Upper lobe of right lung (tissue), 1 donor: ENCODE data around the gene GRM1. TPM values are rescaled to one million over a fixed set of nuclear protein-coding genes. Genes with fewer than 3 reads are reported as not detected.
A peak's percentile ranks its signal among the peaks of the same experiment; 100 is the strongest.

Experiments
- ATAC-seq: fragments of 200-7000 bp; cut with Tn5 transposase; one replicate; pipeline ENCODE4 v1.9.1; 2020; ENCODE audit warnings: mild to moderate bottlenecking, moderate library complexity
- DNase-seq: peaks from one replicate; pipeline ENCODE4 v3.0.0-alpha.2; 2020
- H3K27ac ChIP-seq: fragments of 200-600 bp; one replicate; pipeline ENCODE4 v1.8.0; 2022
- H3K27me3 ChIP-seq: fragments of 200-600 bp; one replicate; pipeline ENCODE4 v1.8.0; 2022; ENCODE audit warnings: mild to moderate bottlenecking
- H3K36me3 ChIP-seq: fragments of 200-600 bp; one replicate; pipeline ENCODE4 v1.8.0; 2022
- H3K4me1 ChIP-seq: fragments of 200-600 bp; one replicate; pipeline ENCODE4 v1.8.0; 2022
- H3K4me3 ChIP-seq: fragments of 200-600 bp; one replicate; pipeline ENCODE4 v1.8.0; 2022; ENCODE audit warnings: mild to moderate bottlenecking
- H3K9me3 ChIP-seq: fragments of 200-600 bp; one replicate; pipeline ENCODE4 v1.8.0; 2022
- intact Hi-C: fragments of 100-400 bp; cut with DNase I; formaldehyde crosslinking; loops from one replicate; pipeline ENCODE4 v1.11.0; 2022
- total RNA-seq: library from RNA; stranded (reverse); fragmentation: NEBNext Ultra II Directional; extraction: Animal tissue kit (Norgen Biotek cat#: 25700); gene quantifications from one replicate; pipeline ENCODE4 v1.2.1, GENCODE V29; 2021
- TF ChIP-seq, protein P1 (sequence below): fragments of 200-600 bp; IDR thresholded peaks from one replicate; pipeline ENCODE4 v1.8.0; 2022; ENCODE audit warnings: antibody characterized with exemption
- donor health status: DM: no; HTN: yes; CAD: no; lungs with severe emphysema.

GRM1 gene
- total RNA-seq, 1 donor from 2014 or later = 0.09 TPM

DNA sequence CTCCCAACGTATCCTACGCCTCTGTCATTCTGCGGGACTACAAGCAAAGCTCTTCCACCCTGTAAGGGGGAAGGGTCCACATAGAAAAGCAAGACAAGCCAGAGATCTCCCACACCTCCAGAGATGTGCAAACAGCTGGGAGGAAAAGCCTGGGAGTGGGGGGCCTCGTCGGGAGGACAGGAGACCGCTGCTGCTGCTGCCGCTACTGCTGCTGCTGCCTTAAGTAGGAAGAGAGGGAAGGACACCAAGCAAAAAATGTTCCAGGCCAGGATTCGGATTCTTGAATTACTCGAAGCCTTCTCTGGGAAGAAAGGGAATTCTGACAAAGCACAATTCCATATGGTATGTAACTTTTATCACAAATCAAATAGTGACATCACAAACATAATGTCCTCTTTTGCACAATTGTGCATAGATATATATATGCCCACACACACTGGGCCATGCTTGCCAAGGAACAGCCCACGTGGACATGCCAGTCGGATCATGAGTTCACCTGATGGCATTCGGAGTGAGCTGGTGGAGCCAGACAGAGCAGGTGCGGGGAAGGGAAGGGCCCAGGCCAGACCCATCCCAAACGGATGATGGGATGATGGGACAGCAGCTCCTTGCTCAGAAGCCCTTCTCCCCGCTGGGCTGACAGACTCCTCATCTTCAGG lies 406.0 kb downstream of the GRM1 start:
- intact Hi-C loops = no loop called here
- ATAC-seq = no peak
- DNase-seq = no peak
- Histone ChIP-seq H3K9me3 (no peaks in the 10 kb centered on the region), H3K4me1 (peaks cover 6% of the 10 kb centered on the region), H3K27ac (no peak overlapping the region), H3K27me3 (peaks cover 7% of the 10 kb centered on the region), H3K4me3 (peak overlapping the region; percentile 41), H3K36me3 (no peaks in the 10 kb centered on the region)
- TF ChIP-seq, protein P1, sequence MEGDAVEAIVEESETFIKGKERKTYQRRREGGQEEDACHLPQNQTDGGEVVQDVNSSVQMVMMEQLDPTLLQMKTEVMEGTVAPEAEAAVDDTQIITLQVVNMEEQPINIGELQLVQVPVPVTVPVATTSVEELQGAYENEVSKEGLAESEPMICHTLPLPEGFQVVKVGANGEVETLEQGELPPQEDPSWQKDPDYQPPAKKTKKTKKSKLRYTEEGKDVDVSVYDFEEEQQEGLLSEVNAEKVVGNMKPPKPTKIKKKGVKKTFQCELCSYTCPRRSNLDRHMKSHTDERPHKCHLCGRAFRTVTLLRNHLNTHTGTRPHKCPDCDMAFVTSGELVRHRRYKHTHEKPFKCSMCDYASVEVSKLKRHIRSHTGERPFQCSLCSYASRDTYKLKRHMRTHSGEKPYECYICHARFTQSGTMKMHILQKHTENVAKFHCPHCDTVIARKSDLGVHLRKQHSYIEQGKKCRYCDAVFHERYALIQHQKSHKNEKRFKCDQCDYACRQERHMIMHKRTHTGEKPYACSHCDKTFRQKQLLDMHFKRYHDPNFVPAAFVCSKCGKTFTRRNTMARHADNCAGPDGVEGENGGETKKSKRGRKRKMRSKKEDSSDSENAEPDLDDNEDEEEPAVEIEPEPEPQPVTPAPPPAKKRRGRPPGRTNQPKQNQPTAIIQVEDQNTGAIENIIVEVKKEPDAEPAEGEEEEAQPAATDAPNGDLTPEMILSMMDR = no peak

DNA sequence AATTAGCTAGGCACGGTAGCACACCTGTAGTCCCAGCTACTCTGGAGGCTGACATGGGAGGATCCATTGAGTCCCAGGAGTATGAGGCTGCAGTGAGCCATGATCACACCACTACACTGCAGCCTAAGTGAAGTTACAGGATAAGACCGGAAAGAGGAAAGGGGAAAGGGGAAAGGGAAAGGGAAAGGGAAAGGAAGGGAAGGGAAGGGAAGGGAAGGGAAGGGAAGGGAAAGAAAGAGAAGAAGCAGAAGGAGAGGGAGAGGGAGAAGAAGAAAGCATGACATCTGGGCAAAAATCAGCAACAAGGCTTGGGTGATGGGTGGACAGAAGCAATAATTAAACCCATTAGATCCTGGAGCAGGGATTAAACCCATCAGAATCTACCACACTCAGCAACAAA lies 413.0 kb downstream of the GRM1 start:
- ATAC-seq = no peak

DNA sequence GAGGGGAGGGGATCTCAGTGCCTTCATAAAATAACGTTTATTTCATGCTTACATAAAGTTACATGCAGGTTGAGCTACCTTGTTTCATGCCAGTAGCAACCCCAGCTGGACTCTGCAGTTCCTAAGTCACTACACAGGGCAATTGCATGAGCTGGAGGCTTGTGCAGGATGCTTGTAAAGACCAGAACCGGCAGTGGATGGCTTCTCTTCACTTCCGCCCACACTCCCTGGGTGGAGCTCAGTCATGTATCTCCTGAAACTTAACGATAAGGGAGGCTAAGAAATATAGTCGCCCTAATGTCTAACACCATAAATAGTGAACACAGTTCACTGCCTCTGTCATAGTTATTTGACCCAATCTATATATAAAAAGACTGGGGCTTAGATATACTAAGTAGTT lies 415.3 kb downstream of the GRM1 start:
- no peaks in the 10 kb centered on the region for H3K4me1 ChIP-seq
- DNase-seq (no peak), ATAC-seq (no peak)
- H3K9me3 ChIP-seq = no peaks in the 10 kb centered on the region
- no peaks in the 10 kb centered on the region for H3K36me3 ChIP-seq
- no peak overlapping the region for H3K27ac ChIP-seq
- intact Hi-C loops = no loop called here
- H3K4me3 ChIP-seq = no peak overlapping the region
- TF ChIP-seq, protein P1 = no peak
- no peaks in the 10 kb centered on the region for H3K27me3 ChIP-seq

More for the DNA sequence above, 413.0 kb downstream of the GRM1 start:
- intact Hi-C loops = no loop called here
- Histone ChIP-seq H3K27me3 (no peaks in the 10 kb centered on the region), H3K9me3 (no peaks in the 10 kb centered on the region), H3K4me1 (no peaks in the 10 kb centered on the region), H3K36me3 (no peaks in the 10 kb centered on the region), H3K27ac (no peak overlapping the region), H3K4me3 (no peak overlapping the region)
- no peak for DNase-seq
- TF ChIP-seq, protein P1 = no peak

DNA sequence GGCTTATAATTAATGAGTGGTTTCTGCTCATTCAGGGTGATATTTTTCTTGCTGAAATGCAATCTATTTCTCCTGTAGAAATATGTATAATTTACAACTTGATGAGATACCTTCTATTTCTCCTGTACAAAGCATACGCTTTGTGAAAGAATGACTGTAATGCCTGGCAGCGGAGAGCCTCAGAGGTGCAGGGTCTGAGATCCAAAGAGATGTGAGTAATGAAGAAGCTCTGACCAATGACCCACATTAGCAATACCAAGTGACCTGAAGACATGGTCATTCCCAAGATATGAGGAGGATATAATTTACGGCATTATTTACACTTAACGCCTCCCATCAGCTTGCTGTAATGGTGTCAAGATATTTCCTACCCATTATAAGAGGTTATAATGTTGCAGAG lies 416.4 kb downstream of the GRM1 start:
- no peak overlapping the region for H3K4me3 ChIP-seq
- no peaks in the 10 kb centered on the region for H3K36me3 ChIP-seq
- H3K27me3 ChIP-seq = no peaks in the 10 kb centered on the region
- no peaks in the 10 kb centered on the region for H3K4me1 ChIP-seq
- DNase-seq (no peak), ATAC-seq (no peak)
- H3K9me3 ChIP-seq = no peaks in the 10 kb centered on the region
- no peak overlapping the region for H3K27ac ChIP-seq
- intact Hi-C loops = no loop called here
- TF ChIP-seq, protein P1 = no peak

DNA sequence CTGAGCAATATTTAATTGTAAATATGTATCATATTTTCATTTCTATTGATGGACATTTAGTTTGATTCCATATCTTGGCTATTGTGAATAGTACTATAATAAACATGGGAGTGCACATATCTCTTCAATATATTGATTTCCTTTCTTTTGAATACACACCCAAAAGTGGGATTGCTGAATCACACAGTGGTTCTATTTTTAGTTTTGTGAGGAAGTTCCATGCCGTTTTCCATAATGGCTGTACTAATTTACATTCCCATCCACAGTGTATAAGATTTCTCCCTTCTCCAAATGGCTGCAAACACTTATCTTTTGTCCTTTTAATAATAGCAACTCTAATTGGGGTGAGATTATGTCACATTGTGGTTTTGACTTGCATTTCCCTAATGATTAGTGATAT lies 428.0 kb downstream of the GRM1 start:
- TF ChIP-seq, protein P1 = no peak
- no peak overlapping the region for H3K27ac ChIP-seq
- H3K9me3 ChIP-seq = no peaks in the 10 kb centered on the region
- intact Hi-C loops = no loop called here
- no peaks in the 10 kb centered on the region for H3K36me3 ChIP-seq
- H3K4me3 ChIP-seq = no peak overlapping the region
- ATAC-seq (no peak), DNase-seq (no peak)
- H3K27me3 ChIP-seq = no peaks in the 10 kb centered on the region
- no peaks in the 10 kb centered on the region for H3K4me1 ChIP-seq

DNA sequence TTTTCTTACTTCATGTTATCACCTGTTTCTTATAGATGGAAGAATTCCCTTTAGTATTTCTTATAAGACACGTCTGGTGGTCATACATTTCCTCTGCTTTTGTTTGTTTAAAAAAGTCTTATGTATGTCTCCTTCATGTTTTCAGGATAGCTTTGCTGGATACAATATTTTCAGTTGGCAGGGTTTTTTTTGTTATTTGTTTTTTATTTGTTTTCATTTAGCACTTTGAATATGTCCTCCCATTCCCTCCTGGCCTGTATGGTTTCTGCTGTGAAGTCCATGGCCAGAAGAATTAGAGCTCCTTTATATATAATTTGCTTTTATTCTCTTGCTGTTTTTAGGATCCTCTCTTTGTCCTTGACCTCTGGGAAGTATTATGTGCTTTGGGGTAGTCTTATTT lies 432.1 kb downstream of the GRM1 start:
- DNase-seq = no peak
- Histone ChIP-seq H3K4me3 (no peak overlapping the region), H3K4me1 (no peaks in the 10 kb centered on the region), H3K27ac (no peak overlapping the region), H3K36me3 (no peaks in the 10 kb centered on the region), H3K27me3 (no peaks in the 10 kb centered on the region), H3K9me3 (no peaks in the 10 kb centered on the region)
- intact Hi-C loops = no loop called here
- no peak for ATAC-seq
- TF ChIP-seq, protein P1 = no peak
